Neural cell (in vitro differentiated cells): Measurements from ENCODE around the gene SF3B1. TPM values are rescaled to one million over a fixed set of nuclear protein-coding genes. Genes with fewer than 3 reads are reported as not detected.

Source experiments
- H2AFZ ChIP-seq: fragments of 200-600, 300-800 bp; sonication (generic), shearing (Covaris generic); 2 replicates; pipeline ENCODE4 v1.6.0; 2014; ENCODE audit warnings: low read depth, mild to moderate bottlenecking, antibody characterized with exemption, low read length, moderate library complexity
- H3F3A ChIP-seq: fragments of 200-600 bp; shearing (Covaris generic); 2 replicates; pipeline ENCODE4 v1.6.1; 2016; ENCODE audit warnings: mild to moderate bottlenecking, moderate library complexity, mixed read lengths, antibody characterized with exemption, low read length; ENCODE audit not compliant: insufficient read depth, poor library complexity, severe bottlenecking
- H3K27ac ChIP-seq: fragments of 200-600, 300-800 bp; sonication (generic), shearing (Covaris generic); 2 replicates; pipeline ENCODE4 v1.5.1; 2014; ENCODE audit warnings: mild to moderate bottlenecking, low read length, moderate library complexity
- H3K27me3 ChIP-seq: fragments of 300-800, 200-600 bp; sonication (generic), shearing (Covaris generic); 2 replicates; pipeline ENCODE4 v1.6.0; 2014; ENCODE audit warnings: mild to moderate bottlenecking, low read depth, low read length, moderate library complexity; ENCODE audit not compliant: insufficient read depth
- H3K36me3 ChIP-seq: fragments of 300-800, 200-600 bp; sonication (generic), shearing (Covaris generic); 2 replicates; pipeline ENCODE4 v1.5.1; 2014; ENCODE audit warnings: mild to moderate bottlenecking, antibody characterized with exemption, low read length, moderate library complexity; ENCODE audit not compliant: insufficient read depth
- H3K4me2 ChIP-seq: fragments of 300-800, 200-600 bp; sonication (generic), shearing (Covaris generic); 2 replicates; pipeline ENCODE4 v1.6.0; 2014; ENCODE audit warnings: mild to moderate bottlenecking, low read length
- H3K4me3 ChIP-seq: fragments of 300-800, 200-600 bp; sonication (generic), shearing (Covaris generic); 2 replicates; pipeline ENCODE4 v1.5.1; 2014; ENCODE audit warnings: mild to moderate bottlenecking, low read length, moderate library complexity
- H3K79me2 ChIP-seq: fragments of 200-600 bp; shearing (Covaris generic); replicated peaks from 2 replicates; pipeline ENCODE4 v1.6.0; 2014; ENCODE audit warnings: mild to moderate bottlenecking, low read length, moderate library complexity; ENCODE audit not compliant: insufficient read depth
- H3K9ac ChIP-seq: fragments of 300-800, 200-600 bp; sonication (generic), shearing (Covaris generic); 2 replicates; pipeline ENCODE4 v1.6.1; 2016; ENCODE audit warnings: mild to moderate bottlenecking, low read length, mixed read lengths
- H3K9me2 ChIP-seq: fragments of 200-600 bp; shearing (Covaris generic); 2 replicates; pipeline ENCODE4 v1.6.1; 2016; ENCODE audit warnings: mild to moderate bottlenecking, low read length, mixed read lengths; ENCODE audit not compliant: insufficient read depth
- H3K9me3 ChIP-seq: fragments of 200-600, 300-800 bp; sonication (generic), shearing (Covaris generic); 2 replicates; pipeline ENCODE4 v1.6.1; 2016; ENCODE audit warnings: mild to moderate bottlenecking, mixed run types, low read length, moderate library complexity, mixed read lengths
- H4K20me1 ChIP-seq: fragments of 200-600 bp; shearing (Covaris generic); 2 replicates; pipeline ENCODE4 v1.6.1; 2016; ENCODE audit warnings: mild to moderate bottlenecking, mixed run types; ENCODE audit not compliant: insufficient read depth
- EP300 ChIP-seq: fragments of 450-650 bp; conservative IDR thresholded peaks from 2 replicates; pipeline ENCODE4 v1.6.1; 2014; ENCODE audit warnings: antibody characterized with exemption, mild to moderate bottlenecking, moderate library complexity; ENCODE audit not compliant: poor library complexity, severe bottlenecking
- EZH2 ChIP-seq: fragments of 200-600, 300-800 bp; shearing (Covaris generic), sonication (generic); IDR thresholded peaks from 2 replicates; pipeline ENCODE4 v1.6.1; 2014; ENCODE audit warnings: antibody characterized with exemption, low read length, borderline replicate concordance, mild to moderate bottlenecking; ENCODE audit not compliant: insufficient read depth, poor library complexity, severe bottlenecking
- MXI1 ChIP-seq: fragments of 450-650 bp; conservative IDR thresholded peaks from 2 replicates; pipeline ENCODE4 v1.6.1; 2014; ENCODE audit warnings: antibody characterized with exemption, mild to moderate bottlenecking; ENCODE audit not compliant: poor library complexity, severe bottlenecking
- POLR2AphosphoS5 ChIP-seq: IDR thresholded peaks from 2 replicates; pipeline ENCODE4 v1.6.1; 2012
- RAD21 ChIP-seq: fragments of 450-650 bp; conservative IDR thresholded peaks from 2 replicates; pipeline ENCODE4 v1.6.1; 2014; ENCODE audit warnings: antibody characterized with exemption, mild to moderate bottlenecking, moderate library complexity
- REST ChIP-seq: IDR thresholded peaks from 2 replicates; pipeline ENCODE4 v1.6.1; 2012; ENCODE audit warnings: borderline replicate concordance
- SMC3 ChIP-seq: fragments of 450-650 bp; conservative IDR thresholded peaks from 2 replicates; pipeline ENCODE4 v1.6.1; 2014; ENCODE audit warnings: antibody characterized with exemption, mild to moderate bottlenecking, moderate library complexity; ENCODE audit not compliant: poor library complexity
- TAF1 ChIP-seq: IDR thresholded peaks from 2 replicates; pipeline ENCODE4 v1.6.1; 2012; ENCODE audit warnings: low read depth
- polyA plus RNA-seq: library from polyadenylated mRNA; depleted of rRNA; stranded (reverse); fragments of >200 nt; gene quantifications from 2 replicates; pipeline ENCODE4 v1.2.3, GENCODE V29; 2014
- TF ChIP-seq, protein P1 (sequence below): fragments of 450-650 bp; IDR thresholded peaks from 2 replicates; pipeline ENCODE4 v1.5.1; 2014; ENCODE audit warnings: antibody characterized with exemption, mild to moderate bottlenecking, moderate library complexity; ENCODE audit not compliant: poor library complexity, severe bottlenecking

SF3B1 gene
- polyA plus RNA-seq, 1 donor from 2014 or later: 1,143 TPM

GRCh38 chr2:197425550-197425949 lies 9.3 kb downstream of the SF3B1 start:
- no peak overlapping the region for H2AFZ ChIP-seq
- H4K20me1 ChIP-seq: peaks cover 26% of the 10 kb centered on the region
- H3K9me2 ChIP-seq: no peaks in the 10 kb centered on the region
- peaks cover 5% of the 10 kb centered on the region for H3K36me3 ChIP-seq
- no peak overlapping the region for H3K4me3 ChIP-seq
- no peak overlapping the region for H3K4me2 ChIP-seq
- H3K9me3 ChIP-seq: no peaks in the 10 kb centered on the region
- no peaks in the 10 kb centered on the region for H3F3A ChIP-seq
- TF ChIP-seq SMC3: no peak
- TF ChIP-seq POLR2AphosphoS5: no peak
- TF ChIP-seq EP300: no peak
- no peak for TF ChIP-seq REST
- TF ChIP-seq MXI1: no peak
- no peak for TF ChIP-seq EZH2
- TF ChIP-seq TAF1: no peak
- TF ChIP-seq RAD21: no peak
- TF ChIP-seq, protein P1, sequence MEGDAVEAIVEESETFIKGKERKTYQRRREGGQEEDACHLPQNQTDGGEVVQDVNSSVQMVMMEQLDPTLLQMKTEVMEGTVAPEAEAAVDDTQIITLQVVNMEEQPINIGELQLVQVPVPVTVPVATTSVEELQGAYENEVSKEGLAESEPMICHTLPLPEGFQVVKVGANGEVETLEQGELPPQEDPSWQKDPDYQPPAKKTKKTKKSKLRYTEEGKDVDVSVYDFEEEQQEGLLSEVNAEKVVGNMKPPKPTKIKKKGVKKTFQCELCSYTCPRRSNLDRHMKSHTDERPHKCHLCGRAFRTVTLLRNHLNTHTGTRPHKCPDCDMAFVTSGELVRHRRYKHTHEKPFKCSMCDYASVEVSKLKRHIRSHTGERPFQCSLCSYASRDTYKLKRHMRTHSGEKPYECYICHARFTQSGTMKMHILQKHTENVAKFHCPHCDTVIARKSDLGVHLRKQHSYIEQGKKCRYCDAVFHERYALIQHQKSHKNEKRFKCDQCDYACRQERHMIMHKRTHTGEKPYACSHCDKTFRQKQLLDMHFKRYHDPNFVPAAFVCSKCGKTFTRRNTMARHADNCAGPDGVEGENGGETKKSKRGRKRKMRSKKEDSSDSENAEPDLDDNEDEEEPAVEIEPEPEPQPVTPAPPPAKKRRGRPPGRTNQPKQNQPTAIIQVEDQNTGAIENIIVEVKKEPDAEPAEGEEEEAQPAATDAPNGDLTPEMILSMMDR: no peak
- H3K27me3 ChIP-seq: no peaks in the 10 kb centered on the region
- peaks cover 99% of the 10 kb centered on the region for H3K79me2 ChIP-seq
- no peak overlapping the region for H3K27ac ChIP-seq
- no peak overlapping the region for H3K9ac ChIP-seq

DNA sequence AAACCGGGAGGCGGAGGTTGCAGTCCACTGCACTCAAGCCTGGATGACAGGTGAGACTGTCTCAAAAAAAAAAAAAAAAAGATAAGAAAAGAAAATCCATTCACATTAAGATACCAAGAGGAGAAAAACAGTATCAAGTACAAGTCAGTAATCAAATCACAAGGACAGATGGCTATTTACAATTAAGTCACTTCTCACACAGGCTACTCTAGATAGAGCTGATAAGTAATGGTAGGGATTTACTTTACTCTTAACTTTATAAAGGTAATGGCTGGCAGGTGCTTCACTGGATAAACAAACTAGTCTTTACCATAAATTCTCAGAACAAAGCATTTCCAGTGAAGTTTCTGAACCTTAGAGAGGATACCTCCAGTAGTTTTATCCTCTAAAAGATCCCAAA lies 11.5 kb downstream of the SF3B1 start:
- no peak for TF ChIP-seq SMC3
- TF ChIP-seq TAF1: no peak
- no peak for TF ChIP-seq MXI1
- no peak for TF ChIP-seq POLR2AphosphoS5
- no peak for TF ChIP-seq EP300
- no peak for TF ChIP-seq EZH2
- TF ChIP-seq RAD21: no peak
- Histone ChIP-seq H3K4me2 (no peak overlapping the region), H3K9me3 (no peaks in the 10 kb centered on the region), H3K4me3 (no peak overlapping the region), H3K27ac (no peak overlapping the region), H3K9ac (no peak overlapping the region), H4K20me1 (peaks cover 26% of the 10 kb centered on the region), H2AFZ (no peak overlapping the region), H3K79me2 (peaks cover 78% of the 10 kb centered on the region), H3F3A (no peaks in the 10 kb centered on the region), H3K27me3 (no peaks in the 10 kb centered on the region), H3K9me2 (no peaks in the 10 kb centered on the region), H3K36me3 (peaks cover 7% of the 10 kb centered on the region)

DNA sequence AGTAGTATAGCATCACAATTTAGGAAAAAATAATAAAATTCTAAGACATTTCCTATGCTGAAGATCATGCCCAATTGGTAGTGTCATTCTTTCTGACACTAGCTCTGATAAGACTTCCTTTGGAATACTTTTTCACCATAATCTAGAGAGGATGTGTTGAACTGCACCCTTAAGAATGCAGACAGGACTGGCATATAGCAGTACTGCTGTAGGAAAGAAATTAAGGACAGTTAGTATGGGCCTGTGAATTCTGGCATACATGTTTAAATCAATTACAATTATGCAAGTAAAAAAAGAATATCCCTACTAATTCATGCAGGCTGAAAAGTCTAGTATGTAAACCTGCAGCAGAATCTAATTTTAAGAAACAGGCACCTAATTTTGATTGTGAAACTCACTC lies 15.4 kb downstream of the SF3B1 start:
- peaks cover 47% of the 10 kb centered on the region for H3K79me2 ChIP-seq
- no peaks in the 10 kb centered on the region for H3K9me3 ChIP-seq
- H3K4me2 ChIP-seq: no peak overlapping the region
- H3K27ac ChIP-seq: no peak overlapping the region
- H3K27me3 ChIP-seq: no peaks in the 10 kb centered on the region
- peaks cover 3% of the 10 kb centered on the region for H4K20me1 ChIP-seq
- H3F3A ChIP-seq: no peaks in the 10 kb centered on the region
- no peak for TF ChIP-seq SMC3
- TF ChIP-seq TAF1: no peak
- no peak for TF ChIP-seq MXI1
- TF ChIP-seq RAD21: no peak
- no peak for TF ChIP-seq POLR2AphosphoS5
- no peak for TF ChIP-seq REST
- TF ChIP-seq EZH2: no peak
- TF ChIP-seq, protein P1: no peak
- TF ChIP-seq EP300: no peak
- no peaks in the 10 kb centered on the region for H3K9me2 ChIP-seq
- H2AFZ ChIP-seq: no peak overlapping the region
- no peak overlapping the region for H3K9ac ChIP-seq
- H3K4me3 ChIP-seq: no peak overlapping the region
- peaks cover 13% of the 10 kb centered on the region for H3K36me3 ChIP-seq
